Panc1 (cell line): ENCODE measurements around the gene IL31RA. TPM values are rescaled to one million over a fixed set of nuclear protein-coding genes. Genes with fewer than 3 reads are reported as not detected.

Experiments
- ATAC-seq: fragments of 200-7000 bp; cut with Tn5 transposase; 2 replicates; pipeline ENCODE4 v1.9.1; 2020; ENCODE audit warnings: mild to moderate bottlenecking, moderate library complexity
- BruUV-seq: library from RNA; stranded (reverse); fragments of 400-500 nt; replicated peaks from 2 replicates; lab custom pipeline; 2021; lab: Mats Ljungman, UMichigan
- CTCF ChIA-PET: fragments of 300-600 bp; sonication (Branson Sonifier 250); formaldehyde crosslinking; loops from one replicate; lab custom pipeline; 2022; ENCODE audit warnings: antibody characterized with exemption; lab: Charles Lee
- POLR2A ChIA-PET: fragments of 300-600 bp; sonication (Branson Sonifier 250); formaldehyde crosslinking; loops from one replicate; lab custom pipeline; 2022; ENCODE audit warnings: antibody characterized with exemption; lab: Charles Lee
- DNase-seq: peaks from one replicate; pipeline ENCODE4 v3.0.0-alpha.2; 2010; ENCODE audit warnings: low read depth, low spot score
- H3K27ac ChIP-seq: 2 replicates; pipeline ENCODE4 v1.5.1; 2011; ENCODE audit warnings: mild to moderate bottlenecking, low read length, inconsistent platforms
- H3K27me3 ChIP-seq: fragments of 200-500 bp; sonication (Bioruptor generic); 2 replicates; pipeline ENCODE4 v1.6.0; 2014; ENCODE audit warnings: low read length, inconsistent platforms; ENCODE audit not compliant: control insufficient read depth, insufficient read depth
- H3K36me3 ChIP-seq: fragments of 200-500 bp; sonication (Bioruptor generic); 2 replicates; pipeline ENCODE4 v1.5.1; 2014; ENCODE audit warnings: inconsistent platforms, mild to moderate bottlenecking, low read length, moderate library complexity; ENCODE audit not compliant: control insufficient read depth, insufficient read depth
- H3K4me1 ChIP-seq: 2 replicates; pipeline ENCODE4 v1.5.1; 2011; ENCODE audit warnings: inconsistent platforms, mild to moderate bottlenecking, low read length, moderate library complexity; ENCODE audit not compliant: control insufficient read depth, insufficient read depth
- H3K4me3 ChIP-seq, 2 experiments: 2 replicates each; pipeline ENCODE4 v1.5.1; 2011 to 2012; ENCODE audit warnings: low read depth in 2 of 2, low read length in 2 of 2, mild to moderate bottlenecking in 2 of 2, inconsistent platforms in 1 of 2, moderate library complexity in 1 of 2
- H3K9me3 ChIP-seq: fragments of 200-500 bp; sonication (Bioruptor generic); 2 replicates; pipeline ENCODE4 v1.5.1; 2014; ENCODE audit warnings: low read depth, mild to moderate bottlenecking, inconsistent platforms, low read length, moderate library complexity; ENCODE audit not compliant: control insufficient read depth, insufficient read depth
- CTCF ChIP-seq: fragments of 450-650 bp; IDR thresholded peaks from 2 replicates; pipeline ENCODE4 v1.5.1; 2017; ENCODE audit warnings: mild to moderate bottlenecking
- POLR2AphosphoS5 ChIP-seq: IDR thresholded peaks from 2 replicates; pipeline ENCODE4 v1.6.1; 2012; ENCODE audit warnings: mild to moderate bottlenecking, low read depth, low read length, moderate library complexity
- REST ChIP-seq, 2 experiments: IDR thresholded peaks; 2 replicates each; pipeline ENCODE4 v1.6.1; 2011 to 2012; ENCODE audit warnings: low read depth in 2 of 2, control low read depth in 1 of 2, low read length in 1 of 2, mild to moderate bottlenecking in 1 of 2, moderate library complexity in 1 of 2; ENCODE audit not compliant: insufficient read depth in 1 of 2
- SIN3A ChIP-seq: IDR thresholded peaks from 2 replicates; pipeline ENCODE4 v1.6.1; 2012; ENCODE audit warnings: low read depth, mild to moderate bottlenecking, low read length, moderate library complexity, borderline replicate concordance; ENCODE audit not compliant: insufficient read depth
- TCF7L2 ChIP-seq: IDR thresholded peaks from 2 replicates; pipeline ENCODE4 v1.6.1; 2011; ENCODE audit warnings: mild to moderate bottlenecking, low read depth, low read length, inconsistent platforms
- in situ Hi-C: cut with HindIII; loops from 2 replicates; pipeline ENCODE4 v1.10.0; 2016; ENCODE audit warnings: low sequenced_read_pairs, low pct_unique_long_range_greater_than_20kb
- intact Hi-C: fragments of 100-400 bp; cut with micrococcal nuclease; formaldehyde crosslinking; loops from one replicate; pipeline ENCODE4 v1.10.0; 2022; ENCODE audit not compliant: unreplicated experiment
- total RNA-seq: library from RNA; stranded (reverse); gene quantifications from one replicate; pipeline ENCODE4 v1.2.1, GENCODE V29; 2021; ENCODE audit not compliant: unreplicated experiment

The IL31RA gene
- total RNA-seq, 1 experiment from 2014 or later: 3.1 TPM

DNA sequence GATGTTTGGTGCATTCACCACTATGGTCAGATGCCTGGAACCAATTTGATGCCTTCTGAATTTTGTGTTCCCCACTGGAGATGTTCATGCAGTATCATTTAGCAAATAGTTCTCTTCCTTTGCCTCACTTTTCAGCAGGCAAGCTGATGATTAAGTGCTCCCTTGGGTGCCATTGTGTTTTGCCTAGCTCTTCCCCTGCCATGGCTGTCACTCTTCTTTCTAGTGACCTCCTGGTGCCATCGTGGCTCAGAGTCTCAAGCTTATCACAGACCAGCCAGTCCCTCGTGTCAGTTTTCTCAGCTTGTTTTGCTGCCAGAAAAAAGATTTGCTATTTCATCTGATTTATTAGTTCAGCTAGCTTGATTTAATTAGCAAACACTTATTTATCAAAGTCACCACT is 41.3 kb downstream of the IL31RA start:
- Histone ChIP-seq H3K36me3 (no peaks in the 10 kb centered on the region), H3K4me3 (no peak overlapping the region), H3K4me1 (no peaks in the 10 kb centered on the region), H3K9me3 (no peaks in the 10 kb centered on the region), H3K27ac (no peak overlapping the region), H3K27me3 (no peaks in the 10 kb centered on the region)
- DNase-seq (no peak), ATAC-seq (no peak)
- in situ Hi-C loops: no loop called here
- intact Hi-C loops: no loop called here
- POLR2A ChIA-PET: no interaction called here
- TF ChIP-seq TCF7L2 (no peak), CTCF (no peak), POLR2AphosphoS5 (no peak), REST (IDR thresholded peaks at IDR 0.05; ENCODE audit: insufficient read depth in 1 of 2, low read depth in 2 of 2, low read length in 1 of 2) (no peak), SIN3A (no peak)
- no TSS peak for BruUV-seq
- CTCF ChIA-PET: no interaction called here

GRCh38 chr5:55894135-55894534 is 43.0 kb downstream of the IL31RA start:
- TF ChIP-seq POLR2AphosphoS5 (no peak), TCF7L2 (no peak), REST (IDR thresholded peaks at IDR 0.05; ENCODE audit: insufficient read depth in 1 of 2, low read depth in 2 of 2, low read length in 1 of 2) (no peak), CTCF (no peak), SIN3A (no peak)
- Histone ChIP-seq H3K27me3 (no peaks in the 10 kb centered on the region), H3K36me3 (no peaks in the 10 kb centered on the region), H3K4me3 (no peak overlapping the region), H3K27ac (no peak overlapping the region), H3K4me1 (no peaks in the 10 kb centered on the region), H3K9me3 (no peaks in the 10 kb centered on the region)
- intact Hi-C loops: no loop called here
- CTCF ChIA-PET: no interaction called here
- in situ Hi-C loops: no loop called here
- no TSS peak for BruUV-seq
- POLR2A ChIA-PET: no interaction called here
- no peak for DNase-seq
- ATAC-seq: no peak
